OCI-M2 (cell line): ENCODE data around the gene PRKAG2.

ENCODE experiments used
- DNase-seq: peaks from one replicate; lab custom pipeline; 2025; ENCODE audit not compliant: unreplicated experiment; lab: John Stamatoyannopoulos, UW

Gene PRKAG2

DNA sequence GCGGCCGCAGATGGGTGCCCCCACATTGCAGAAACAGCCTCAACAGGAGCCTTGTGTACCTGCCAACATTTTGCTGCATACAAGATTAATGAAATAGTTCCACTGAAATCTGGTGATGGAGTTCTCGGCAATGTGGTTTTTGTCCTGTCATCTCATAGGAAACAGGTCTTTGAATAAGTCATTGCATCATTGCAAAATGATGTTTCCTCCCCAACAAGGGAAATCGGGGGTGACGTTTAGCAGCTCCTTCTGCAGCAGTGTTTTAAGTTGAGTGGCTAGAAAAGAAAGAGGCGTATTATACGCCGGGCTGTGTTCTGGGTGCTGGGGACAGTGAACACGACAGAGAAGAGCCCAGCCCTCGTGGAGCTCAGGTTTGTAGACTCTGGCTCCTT, 177.0 kb downstream of the PRKAG2 start:
- DNase-seq = no peak

GRCh38 chr7:151699147-151699927, 177.6 kb downstream of the PRKAG2 start:
- DNase-seq = no peak

DNA sequence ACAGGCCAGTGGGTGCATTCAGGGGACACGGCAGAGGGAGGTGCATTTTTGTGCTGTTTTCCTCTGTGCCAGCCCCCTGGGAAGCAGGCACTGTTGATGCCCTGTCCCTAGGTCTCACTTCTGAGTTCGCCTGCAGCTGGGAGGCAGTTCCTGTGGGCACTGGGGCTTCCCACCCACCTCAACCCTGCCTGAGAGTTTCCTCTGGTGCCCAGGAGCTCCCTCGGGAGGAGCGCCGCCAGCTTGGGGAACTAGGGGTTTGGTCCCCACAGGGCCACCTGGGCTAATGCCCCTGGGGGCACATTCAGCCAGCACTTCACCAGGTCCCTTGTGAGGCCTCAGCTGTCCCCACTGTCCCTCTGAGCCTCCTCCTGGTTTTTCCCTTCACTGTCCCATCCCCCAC, 179.0 kb downstream of the PRKAG2 start:
- no peak for DNase-seq

DNA sequence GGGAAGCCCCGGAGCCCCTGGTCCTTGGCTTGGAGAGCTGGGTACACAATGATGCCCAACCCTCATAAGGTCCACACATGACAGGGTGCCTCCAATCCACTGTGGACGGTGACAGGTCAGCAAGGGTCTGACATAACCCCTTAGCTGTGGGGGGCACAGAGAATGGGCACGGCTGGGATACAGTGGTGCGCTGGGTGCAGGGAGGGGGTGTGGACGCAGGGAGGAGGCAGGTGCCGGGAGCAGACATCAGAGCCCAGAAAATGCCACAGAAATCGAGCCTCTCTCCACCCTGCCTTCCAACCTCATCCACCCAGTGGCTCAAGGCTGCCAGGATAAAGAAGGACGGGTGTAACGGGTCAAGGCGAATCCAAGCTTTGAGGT, 179.4 kb downstream of the PRKAG2 start:
- no peak for DNase-seq

DNA sequence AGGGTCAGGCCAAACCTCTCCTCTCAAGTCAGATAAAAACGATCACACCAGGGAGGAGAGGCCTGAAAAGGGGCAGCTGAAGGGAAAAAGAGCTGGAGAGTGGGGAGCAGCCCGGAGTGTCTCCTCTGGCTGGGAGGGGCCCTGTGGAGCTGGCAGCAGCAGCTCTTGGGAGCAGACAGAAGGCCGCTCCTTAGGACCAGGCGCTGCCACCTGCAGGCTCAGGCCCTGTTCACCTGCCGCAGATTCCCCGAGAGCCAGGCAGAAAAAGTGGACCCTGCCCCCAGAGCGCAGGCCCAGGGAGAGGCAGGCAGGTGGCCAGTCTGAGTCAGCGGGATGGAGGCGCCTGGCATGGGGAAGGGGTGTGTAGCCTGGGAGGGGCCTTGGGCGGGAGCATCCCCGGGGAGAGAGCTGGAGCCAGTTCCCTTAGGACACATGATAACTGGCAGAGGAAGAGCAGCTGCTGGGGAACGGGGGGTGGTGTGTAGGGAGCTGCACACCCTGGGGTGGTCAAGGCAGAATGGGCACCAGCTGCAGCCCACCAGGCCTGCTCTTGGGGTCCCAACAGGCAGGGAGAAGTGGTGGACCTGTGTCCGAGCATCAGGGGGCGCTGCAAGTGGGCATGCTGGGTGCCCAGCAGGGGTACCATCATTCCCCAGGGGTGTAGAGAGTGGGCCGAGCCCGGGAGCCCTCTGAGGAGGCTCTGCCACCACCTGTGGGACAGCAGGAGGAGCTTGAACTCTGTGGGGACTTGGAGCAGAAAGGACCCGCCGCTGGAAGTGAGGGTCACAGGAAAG, 180.0 kb downstream of the PRKAG2 start:
- no peak for DNase-seq

DNA sequence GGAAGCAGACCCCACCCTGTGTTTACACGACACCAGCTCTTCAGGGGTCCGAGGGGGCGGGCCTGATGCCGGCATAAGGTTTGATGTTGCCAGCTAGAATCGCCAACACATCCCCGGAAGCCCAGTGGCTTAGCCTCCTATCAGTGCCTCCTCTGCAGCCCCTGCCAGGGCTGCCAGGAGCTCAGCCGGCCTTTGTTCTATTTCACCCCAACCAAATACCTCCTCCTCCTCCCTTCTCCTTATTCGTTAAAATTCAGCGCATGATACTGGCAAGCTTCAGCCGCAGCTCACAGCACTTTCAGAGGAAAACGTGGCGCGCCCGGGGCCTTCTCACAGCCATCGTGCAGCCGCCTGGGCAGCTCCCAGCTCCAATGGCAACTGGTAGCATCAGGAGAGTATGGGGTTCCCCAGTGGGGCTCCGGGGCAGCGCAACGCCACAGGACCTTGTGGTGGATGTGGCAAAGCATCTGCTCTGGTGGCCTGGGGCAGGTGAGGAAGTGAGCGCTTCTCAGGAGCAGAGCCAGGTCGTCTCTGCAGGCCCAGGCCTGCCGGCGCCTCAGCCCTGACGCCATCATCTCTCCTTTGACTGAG, 180.9 kb downstream of the PRKAG2 start:
- DNase-seq = no peak

DNA sequence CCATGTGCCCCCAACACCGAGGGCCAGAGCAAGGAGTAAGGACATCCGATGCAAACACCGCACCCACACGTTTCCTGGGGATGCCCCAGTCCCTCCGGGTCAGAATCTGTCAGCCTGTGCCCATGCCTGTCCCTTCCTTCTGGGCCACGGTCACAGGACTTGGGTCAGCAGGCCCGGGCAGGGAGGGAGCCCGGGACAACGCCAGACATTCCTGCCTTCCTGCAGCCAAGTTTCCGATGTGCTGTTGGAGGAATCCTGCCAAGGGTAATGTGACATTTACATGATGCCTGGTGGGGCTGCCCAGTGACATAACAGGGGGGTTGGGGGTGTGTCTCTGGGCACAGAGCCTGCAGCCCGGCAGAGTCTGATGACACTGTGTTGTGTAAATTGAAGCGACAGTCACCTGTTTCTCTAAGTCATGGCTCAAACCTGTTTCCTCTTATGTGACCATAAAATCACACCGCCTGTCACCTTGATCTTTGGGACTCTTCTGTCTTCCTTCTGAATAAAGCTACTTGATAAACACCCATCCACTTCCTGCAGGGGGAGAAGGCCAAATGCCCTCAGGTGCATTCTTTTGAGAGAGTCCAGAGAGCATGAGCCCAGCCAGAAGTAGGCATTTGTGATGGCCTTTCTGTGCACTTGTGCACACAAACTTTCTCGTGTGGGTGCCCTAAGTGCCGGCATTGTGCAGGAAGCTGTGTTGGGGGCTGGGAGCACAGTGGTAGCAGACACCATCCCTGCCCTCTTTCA, 181.9 kb downstream of the PRKAG2 start:
- no peak for DNase-seq

GRCh38 chr7:151694441-151694827, 182.5 kb downstream of the PRKAG2 start:
- DNase-seq = no peak

DNA sequence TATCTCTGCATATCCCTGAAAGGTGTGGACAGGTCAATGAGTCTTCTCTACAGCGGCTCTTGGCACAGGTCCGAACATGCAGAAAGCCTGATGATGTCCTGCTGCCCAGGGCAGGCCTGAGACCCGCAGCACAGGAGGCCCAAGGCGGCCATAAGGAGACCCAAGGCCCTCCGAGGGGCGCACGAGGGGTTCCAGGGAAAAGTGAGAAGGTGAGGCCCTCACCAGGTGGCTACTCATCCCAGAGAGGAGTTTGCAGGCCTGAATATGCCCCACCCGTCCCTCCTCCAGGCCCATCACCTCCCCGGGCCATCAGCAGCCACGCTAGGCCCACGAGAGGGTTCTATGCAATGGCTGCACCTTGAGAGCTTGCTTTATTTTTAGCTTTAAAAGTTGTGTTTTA, 183.8 kb downstream of the PRKAG2 start:
- DNase-seq = no peak

DNA sequence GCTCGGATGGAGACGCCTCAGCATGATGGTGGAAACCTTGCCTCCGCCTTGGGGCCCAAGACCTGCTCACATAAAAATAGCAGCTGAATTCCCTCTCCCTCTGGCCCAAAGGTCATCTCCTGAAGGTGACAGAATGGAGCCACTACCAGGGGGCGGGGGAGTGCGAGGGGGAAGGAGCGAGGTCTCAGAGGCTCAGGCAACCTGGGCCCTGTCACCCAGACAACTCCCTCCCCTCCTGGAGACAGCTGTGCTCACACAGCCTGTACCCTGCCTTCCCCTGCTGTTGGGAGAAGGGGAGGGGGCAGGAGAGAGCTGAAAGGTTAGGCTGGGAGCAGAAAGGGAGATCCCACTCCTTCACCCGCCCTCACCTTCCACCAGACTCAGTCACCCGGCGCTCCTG, 184.2 kb downstream of the PRKAG2 start:
- no peak for DNase-seq

- DNase-seq = no peak
Measured at GRCh38 chr7:151691449-151691848, 185.5 kb downstream of the PRKAG2 start.

DNA sequence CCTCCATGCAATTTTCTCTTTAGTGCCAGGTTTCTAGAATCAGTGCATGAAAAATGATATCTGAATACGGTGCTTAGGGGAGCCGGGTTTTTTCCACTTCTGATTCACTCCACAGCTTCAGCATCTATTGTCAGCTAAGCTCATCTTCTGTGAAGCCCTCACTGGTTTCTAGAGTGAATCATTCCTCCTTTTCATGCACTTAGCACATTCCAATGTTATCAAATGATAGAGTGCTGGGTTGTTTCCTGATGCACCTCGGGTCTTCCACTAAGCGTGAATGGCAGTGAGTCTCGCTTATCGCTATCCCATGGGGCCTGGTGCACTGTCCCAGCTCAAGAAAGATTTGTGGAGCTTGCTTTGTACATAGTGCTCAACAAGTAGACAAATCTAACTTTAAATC, 186.3 kb downstream of the PRKAG2 start:
- no peak for DNase-seq

DNA sequence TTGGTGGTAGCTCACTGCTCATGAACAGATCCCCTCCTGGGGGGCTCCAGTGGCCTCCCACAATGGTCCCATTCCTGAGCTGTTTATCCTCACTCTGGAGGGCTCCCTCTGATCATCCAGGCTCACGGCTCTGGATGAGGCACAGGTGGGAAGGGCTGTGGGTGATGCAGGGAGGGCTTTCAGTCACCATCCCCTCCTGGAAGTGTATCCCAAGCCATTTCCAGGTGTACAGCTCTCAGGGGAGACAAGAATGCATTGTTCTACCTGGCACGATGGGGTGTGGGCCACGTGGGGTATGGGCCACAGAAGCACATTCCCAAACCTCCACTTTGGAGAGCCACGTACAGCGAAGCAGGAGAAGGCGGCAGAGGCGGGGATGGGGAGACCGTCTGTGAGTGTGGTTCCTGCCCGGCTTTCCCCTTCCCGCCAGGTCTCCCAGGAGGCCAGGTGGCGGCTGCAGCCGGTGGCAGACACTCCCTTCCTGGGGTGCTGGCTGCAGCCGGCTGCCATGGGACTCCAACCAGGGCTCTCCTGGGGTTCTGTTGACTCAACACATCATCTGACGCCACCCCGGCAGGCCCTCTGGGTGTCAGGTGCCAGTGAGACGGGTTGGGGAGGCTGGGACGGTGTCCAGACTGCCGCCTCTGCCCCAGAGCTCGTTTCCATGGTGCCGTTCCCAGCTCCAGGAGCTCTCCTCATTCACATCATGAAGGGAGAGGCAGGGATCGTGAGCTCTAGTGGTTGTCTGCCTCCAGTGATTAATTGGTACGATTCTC, 187.5 kb downstream of the PRKAG2 start:
- DNase-seq = no peak

DNA sequence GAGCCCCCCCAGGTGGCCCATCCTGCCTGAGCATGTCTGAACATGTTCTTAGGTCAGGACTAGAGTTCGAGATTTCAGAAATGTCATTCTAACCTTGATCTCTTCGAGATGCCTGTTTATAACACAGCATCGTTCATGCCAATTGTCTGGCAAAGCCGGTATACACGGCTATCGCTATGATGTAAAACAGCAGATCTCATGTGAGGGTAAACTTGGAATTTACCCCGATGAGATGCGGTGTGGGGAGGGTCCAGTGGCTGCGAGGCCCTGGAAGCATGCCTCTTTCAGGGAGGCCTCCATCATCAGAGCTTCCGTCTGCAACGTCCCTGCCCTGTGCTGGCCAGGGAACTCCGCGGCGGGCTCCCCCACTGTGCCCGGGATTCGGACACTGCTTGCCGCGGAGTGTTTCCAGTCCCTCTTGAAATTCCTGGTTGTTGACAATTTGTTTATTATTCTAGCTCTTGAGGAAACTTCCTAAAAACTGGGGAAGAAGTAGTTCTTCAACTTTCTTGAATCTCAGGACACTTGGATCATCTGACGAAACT, 188.6 kb downstream of the PRKAG2 start:
- no peak for DNase-seq

DNA sequence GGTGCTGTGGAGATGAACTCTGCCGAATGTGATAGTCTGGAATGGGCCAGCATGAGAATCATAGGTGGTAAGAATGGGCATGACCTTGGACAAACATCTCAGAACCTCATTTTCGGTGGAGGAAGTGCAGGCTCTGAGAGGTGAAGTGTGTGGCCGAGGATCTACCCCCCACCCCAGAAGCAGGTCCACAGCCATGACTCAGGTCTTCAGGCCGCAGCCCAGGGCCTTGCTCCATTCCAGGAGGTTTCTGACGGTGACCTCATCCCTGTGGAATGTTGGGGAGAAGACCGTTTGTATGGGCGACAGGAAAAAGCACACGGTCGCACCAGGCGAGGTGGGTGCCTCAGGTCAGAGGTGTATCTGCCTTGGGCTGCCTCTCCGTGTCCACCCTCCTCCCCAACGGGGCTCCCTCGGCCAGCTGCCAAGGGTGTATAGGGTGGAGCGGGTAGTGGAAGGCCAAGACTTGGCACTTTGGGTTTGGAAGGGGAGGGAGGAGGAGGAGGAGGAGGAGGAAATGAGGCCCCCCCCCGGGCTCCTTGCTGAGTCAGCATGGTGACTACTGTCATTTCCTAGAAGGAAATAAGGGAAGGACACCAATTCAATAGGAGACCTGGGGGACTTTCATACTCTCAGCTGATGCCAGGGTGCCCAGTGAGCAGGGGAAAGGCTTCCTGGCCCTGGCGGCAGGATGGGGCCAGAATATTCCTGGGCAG, 189.2 kb downstream of the PRKAG2 start:
- no peak for DNase-seq

DNA sequence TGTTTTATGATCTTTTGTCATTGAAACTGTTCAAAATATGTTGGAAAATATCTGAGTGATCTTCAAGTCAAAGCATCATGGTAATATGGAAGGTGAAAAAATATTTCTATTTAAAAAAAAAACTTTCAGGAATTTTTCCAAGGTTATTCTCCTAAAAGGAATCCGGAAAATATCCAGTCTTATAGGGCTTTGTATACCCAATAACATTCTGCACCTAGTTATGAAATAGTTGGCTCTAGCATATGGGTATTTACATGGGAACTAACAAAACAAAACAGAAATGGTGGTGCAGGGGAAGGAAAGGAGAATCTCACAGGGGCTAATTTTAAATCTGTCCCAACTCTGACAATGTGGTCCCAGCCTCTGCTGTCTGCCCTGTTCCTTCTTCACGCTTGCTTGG, 190.1 kb downstream of the PRKAG2 start:
- DNase-seq = no peak

DNA sequence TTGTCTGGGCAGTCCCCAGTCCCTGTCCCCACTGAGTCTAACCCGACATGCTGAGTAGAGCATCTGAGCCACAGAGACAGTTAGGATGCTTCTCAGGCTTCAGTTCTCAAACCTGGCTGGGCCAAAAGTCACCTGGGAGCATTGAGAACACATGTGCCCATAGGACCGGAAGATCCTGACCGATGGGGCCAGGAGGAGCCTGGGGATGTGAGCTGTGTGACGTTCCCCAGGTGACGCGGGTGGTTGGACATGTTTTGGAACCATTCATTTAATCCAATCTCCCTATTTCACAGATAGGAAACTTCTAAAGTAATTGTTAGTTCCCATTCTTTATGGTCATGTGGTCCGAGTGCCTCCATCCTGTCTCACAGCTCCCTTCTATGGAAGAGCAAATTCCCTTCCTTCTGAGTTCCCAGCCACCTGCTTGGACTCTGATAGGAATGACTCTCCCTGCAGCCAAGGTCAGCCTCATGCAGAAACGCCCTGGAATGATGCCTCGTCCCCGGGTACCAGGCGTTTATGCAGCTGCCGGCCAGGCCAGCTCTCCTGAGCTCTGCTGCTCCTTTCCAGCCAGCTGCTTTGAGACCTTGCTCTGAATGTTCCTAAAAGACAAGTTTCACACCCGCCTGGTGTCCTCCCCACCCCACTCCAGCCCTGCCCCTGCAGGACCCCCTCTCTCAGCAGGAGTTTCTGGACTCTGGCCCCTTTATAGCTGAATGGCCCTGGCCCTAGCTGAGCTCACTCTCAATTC, 190.7 kb downstream of the PRKAG2 start:
- no peak for DNase-seq

DNA sequence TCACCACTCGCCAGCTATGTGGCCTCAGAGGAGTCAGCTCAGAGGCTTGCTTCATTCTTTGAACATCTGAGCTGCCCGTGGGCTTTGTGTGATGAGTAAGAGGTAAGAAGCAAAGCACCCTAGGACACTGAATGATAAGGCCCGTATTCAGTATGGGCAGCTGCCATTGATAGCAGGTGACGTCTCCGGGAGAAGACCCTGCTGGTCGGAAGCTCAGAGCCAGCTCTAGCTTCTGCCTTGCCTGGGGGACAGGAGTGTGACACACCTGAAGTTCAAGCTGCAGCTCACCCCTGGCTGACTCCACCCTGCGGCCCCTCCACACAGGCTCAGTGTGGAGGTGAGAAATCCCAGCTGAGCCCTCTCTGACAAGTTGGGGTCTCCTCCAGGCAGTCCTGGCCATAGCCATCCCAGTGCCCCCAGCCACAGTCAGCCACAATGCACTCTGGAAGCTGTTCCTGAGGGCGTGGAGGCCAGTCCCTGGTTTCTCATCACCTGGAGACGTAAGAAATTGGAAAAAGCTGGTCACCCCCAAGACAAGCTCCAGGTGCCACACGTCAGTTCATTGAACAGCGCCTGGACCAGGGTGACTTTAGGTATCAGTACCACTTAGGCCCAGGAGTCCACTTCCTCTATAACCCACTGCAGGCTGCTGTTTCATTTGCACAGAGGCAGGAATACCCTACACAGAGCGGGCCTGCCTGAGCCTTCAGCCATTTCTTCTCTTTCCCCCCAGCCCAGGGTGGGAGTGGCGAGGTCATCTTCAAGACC, 192.3 kb downstream of the PRKAG2 start:
- no peak for DNase-seq
